GM21737 (cell line): ENCODE data around the gene GADD45GIP1.
"Not testable (repeated sequence)": the region's sequence is repeated elsewhere in the genome, so short reads cannot be mapped to it uniquely, and the experiment has no call there.

Experiments
- ATAC-seq: cut with Tn5 transposase; IDR thresholded peaks from one replicate; pipeline ENCODE4 v1.9.1; 2021; ENCODE audit warnings: mild to moderate bottlenecking, moderate library complexity; ENCODE audit not compliant: unreplicated experiment

Gene GADD45GIP1

GRCh38 chr19:12965017-12965811 lies 8.2 kb upstream of the GADD45GIP1 start:
- ATAC-seq, result no peak

GRCh38 chr19:12959481-12959880 lies 2.5 kb upstream of the GADD45GIP1 start:
- ATAC-seq, result no peak

- peak; percentile 4 for ATAC-seq
These were observed 448 bp upstream of the GADD45GIP1 start for GRCh38 chr19:12957389-12957952.

- ATAC-seq, result no peak
These were observed 1.0 kb downstream of the GADD45GIP1 start for GRCh38 chr19:12955996-12956395.

- ATAC-seq, result not testable (repeated sequence)
These were observed 1.4 kb downstream of the GADD45GIP1 start for GRCh38 chr19:12955575-12955974.

- no peak for ATAC-seq
These were observed 2.4 kb downstream of the GADD45GIP1 start for GRCh38 chr19:12954612-12954962.

- ATAC-seq, result no peak
These were observed 3.0 kb downstream of the GADD45GIP1 start for GRCh38 chr19:12953799-12954611.

GRCh38 chr19:12953138-12953798 lies 3.8 kb downstream of the GADD45GIP1 start:
- ATAC-seq, result no peak

GRCh38 chr19:12952488-12953137 lies 4.4 kb downstream of the GADD45GIP1 start:
- no peak for ATAC-seq

- ATAC-seq, result not testable (repeated sequence)
These were observed 5.0 kb downstream of the GADD45GIP1 start for GRCh38 chr19:12952050-12952449.

GRCh38 chr19:12949363-12950283 lies 7.4 kb downstream of the GADD45GIP1 start:
- no peak for ATAC-seq

GRCh38 chr19:12948612-12949362 lies 8.2 kb downstream of the GADD45GIP1 start:
- ATAC-seq, result no peak

- ATAC-seq, result no peak
These were observed 9.1 kb downstream of the GADD45GIP1 start for GRCh38 chr19:12947702-12948611.

- no peak for ATAC-seq
These were observed 10.1 kb downstream of the GADD45GIP1 start for GRCh38 chr19:12946731-12947496.

GRCh38 chr19:12946092-12946721 lies 10.8 kb downstream of the GADD45GIP1 start:
- peak; percentile 34 for ATAC-seq

GRCh38 chr19:12945479-12946091 lies 11.4 kb downstream of the GADD45GIP1 start, which contains the start of gene RAD23A:
Gene RAD23A (plus strand): TSS chr19:12945862. CDS start chr19:12945949, 87 bp downstream.
- peak; percentile 54 for ATAC-seq
